ENCODE results near the gene VIT. TPM values are rescaled to one million over a fixed set of nuclear protein-coding genes. Genes with fewer than 3 reads are reported as not detected.

The VIT gene
- total RNA-seq, 1 donor from 2014 or later: 0.32 TPM

DNA sequence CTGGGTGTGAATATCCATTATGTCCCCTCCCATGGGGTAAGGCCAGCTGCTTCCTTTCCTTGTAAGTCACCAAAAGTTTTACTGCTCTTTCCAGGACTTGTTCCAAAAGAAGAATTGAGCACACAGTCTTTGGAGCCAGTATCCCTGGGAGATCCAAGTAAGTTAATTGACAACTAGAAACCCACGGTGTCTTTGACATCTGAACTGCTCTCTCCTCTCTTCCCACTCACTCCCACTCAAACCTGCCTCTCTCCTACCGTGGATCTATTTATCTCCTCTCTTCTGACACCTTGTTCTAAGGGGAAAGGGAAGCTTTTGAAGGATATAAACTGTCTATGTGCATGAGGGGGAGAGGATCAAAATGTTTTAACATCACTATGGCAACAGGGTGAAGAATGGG lies 86.7 kb downstream of the VIT start:
- H3K4me3 ChIP-seq: no peak overlapping the region
- H3K27ac ChIP-seq: no peak overlapping the region
- no peaks in the 10 kb centered on the region for H3K36me3 ChIP-seq
- ATAC-seq (no peak), DNase-seq (no peak)
- H3K27me3 ChIP-seq: no peaks in the 10 kb centered on the region
- no peaks in the 10 kb centered on the region for H3K9me3 ChIP-seq
- intact Hi-C loops (cut with DNase I): no loop called here
- H3K4me1 ChIP-seq: no peaks in the 10 kb centered on the region
- TF ChIP-seq, protein P1, sequence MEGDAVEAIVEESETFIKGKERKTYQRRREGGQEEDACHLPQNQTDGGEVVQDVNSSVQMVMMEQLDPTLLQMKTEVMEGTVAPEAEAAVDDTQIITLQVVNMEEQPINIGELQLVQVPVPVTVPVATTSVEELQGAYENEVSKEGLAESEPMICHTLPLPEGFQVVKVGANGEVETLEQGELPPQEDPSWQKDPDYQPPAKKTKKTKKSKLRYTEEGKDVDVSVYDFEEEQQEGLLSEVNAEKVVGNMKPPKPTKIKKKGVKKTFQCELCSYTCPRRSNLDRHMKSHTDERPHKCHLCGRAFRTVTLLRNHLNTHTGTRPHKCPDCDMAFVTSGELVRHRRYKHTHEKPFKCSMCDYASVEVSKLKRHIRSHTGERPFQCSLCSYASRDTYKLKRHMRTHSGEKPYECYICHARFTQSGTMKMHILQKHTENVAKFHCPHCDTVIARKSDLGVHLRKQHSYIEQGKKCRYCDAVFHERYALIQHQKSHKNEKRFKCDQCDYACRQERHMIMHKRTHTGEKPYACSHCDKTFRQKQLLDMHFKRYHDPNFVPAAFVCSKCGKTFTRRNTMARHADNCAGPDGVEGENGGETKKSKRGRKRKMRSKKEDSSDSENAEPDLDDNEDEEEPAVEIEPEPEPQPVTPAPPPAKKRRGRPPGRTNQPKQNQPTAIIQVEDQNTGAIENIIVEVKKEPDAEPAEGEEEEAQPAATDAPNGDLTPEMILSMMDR (IDR thresholded peaks at IDR 0.05): no peak

DNA sequence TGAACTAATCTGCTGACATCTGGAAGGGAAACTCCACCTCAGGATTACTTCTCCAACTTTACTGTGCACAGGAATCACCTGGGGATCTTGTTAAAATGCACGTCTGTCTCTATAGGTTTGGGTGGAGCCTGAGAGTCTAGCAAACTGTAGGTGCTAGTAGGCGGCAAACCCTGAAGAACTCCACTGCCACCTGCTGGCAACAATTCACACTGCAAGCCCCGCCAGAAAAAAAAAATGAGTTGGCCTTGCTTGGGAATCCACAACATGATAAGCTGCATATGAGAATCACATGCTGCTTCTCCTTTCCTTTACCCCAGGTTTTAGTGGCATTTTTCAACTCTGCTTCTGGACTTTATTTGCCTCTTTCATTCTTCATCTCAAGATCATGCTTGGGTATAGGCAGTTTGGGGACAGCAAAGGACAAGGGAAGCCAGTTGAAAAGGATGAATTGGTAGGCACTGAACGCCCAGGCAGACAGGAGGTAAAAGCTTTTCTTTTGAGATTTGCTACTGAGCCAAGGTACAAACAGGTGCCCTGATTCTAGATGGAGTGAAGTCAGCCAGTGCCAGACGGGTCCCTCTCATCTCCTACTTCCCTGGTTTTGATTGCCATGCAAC lies 88.8 kb downstream of the VIT start:
- no peaks in the 10 kb centered on the region for H3K27me3 ChIP-seq
- intact Hi-C loops (cut with DNase I): no loop called here
- no peaks in the 10 kb centered on the region for H3K36me3 ChIP-seq
- H3K4me1 ChIP-seq: no peaks in the 10 kb centered on the region
- H3K4me3 ChIP-seq: no peak overlapping the region
- H3K27ac ChIP-seq: no peak overlapping the region
- no peak for DNase-seq
- peak; percentile 89 for ATAC-seq
- TF ChIP-seq, protein P1 (IDR thresholded peaks at IDR 0.05): peak; percentile 98
- no peaks in the 10 kb centered on the region for H3K9me3 ChIP-seq

DNA sequence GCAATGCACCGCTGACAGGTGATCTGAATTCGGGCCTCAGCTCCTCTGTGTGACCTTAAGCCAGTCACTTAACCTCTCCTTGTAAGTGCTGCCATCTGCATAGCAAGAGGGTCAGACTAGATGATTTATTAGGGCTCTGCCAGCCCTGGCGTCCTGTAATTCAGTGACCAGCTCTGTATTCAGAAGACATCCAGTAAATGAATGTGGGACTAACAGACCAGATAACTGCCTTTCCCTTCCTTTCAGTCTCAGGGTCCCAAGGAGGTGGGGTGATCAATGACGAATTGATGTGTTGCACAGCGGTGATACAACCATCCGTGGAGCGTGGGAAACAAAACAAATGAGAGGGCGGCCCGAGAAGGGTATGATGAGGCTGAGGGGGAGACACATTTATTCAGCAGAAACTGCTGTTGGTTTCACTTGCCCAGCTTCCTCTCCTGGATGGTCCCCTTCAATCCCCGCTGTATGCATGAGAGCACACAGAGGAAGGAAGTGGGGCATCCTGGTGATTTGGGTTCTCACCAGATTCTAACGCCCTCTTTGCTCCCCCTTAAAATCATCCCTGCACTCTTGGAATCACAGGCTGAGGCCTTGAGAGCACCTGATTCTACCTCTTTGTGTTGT lies 92.8 kb downstream of the VIT start:
- H3K4me3 ChIP-seq: no peak overlapping the region
- intact Hi-C loops (cut with DNase I): no loop called here
- no peaks in the 10 kb centered on the region for H3K9me3 ChIP-seq
- no peak for ATAC-seq
- no peak overlapping the region for H3K27ac ChIP-seq
- TF ChIP-seq, protein P1 (IDR thresholded peaks at IDR 0.05): no peak
- no peaks in the 10 kb centered on the region for H3K27me3 ChIP-seq
- H3K36me3 ChIP-seq: no peaks in the 10 kb centered on the region
- no peak for DNase-seq
- H3K4me1 ChIP-seq: no peaks in the 10 kb centered on the region

DNA sequence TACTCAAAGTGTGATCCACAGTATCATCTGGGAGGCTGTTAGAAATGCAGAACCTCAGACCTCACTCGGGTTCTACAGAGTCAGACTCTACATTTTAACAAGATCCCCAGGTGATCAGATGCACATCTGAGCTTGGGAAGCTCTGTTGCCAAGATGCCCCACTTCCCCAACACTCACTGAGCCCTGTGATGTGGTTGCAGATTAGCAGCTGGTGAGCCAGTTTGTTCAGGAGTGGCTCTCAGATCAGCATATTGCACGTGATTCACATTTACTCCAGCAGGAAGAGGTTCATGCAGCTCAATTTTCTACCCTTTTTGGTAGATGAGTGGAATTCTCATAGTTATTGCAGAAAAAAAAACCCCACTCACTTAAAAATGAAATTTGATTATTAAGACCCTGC lies 96.4 kb downstream of the VIT start:
- Histone ChIP-seq H3K27me3 (no peaks in the 10 kb centered on the region), H3K27ac (no peak overlapping the region), H3K36me3 (no peaks in the 10 kb centered on the region), H3K4me3 (no peak overlapping the region), H3K9me3 (no peaks in the 10 kb centered on the region), H3K4me1 (no peaks in the 10 kb centered on the region)
- no peak for ATAC-seq
- no peak for DNase-seq
- TF ChIP-seq, protein P1 (IDR thresholded peaks at IDR 0.05): no peak
- intact Hi-C loops (cut with DNase I): no loop called here

DNA sequence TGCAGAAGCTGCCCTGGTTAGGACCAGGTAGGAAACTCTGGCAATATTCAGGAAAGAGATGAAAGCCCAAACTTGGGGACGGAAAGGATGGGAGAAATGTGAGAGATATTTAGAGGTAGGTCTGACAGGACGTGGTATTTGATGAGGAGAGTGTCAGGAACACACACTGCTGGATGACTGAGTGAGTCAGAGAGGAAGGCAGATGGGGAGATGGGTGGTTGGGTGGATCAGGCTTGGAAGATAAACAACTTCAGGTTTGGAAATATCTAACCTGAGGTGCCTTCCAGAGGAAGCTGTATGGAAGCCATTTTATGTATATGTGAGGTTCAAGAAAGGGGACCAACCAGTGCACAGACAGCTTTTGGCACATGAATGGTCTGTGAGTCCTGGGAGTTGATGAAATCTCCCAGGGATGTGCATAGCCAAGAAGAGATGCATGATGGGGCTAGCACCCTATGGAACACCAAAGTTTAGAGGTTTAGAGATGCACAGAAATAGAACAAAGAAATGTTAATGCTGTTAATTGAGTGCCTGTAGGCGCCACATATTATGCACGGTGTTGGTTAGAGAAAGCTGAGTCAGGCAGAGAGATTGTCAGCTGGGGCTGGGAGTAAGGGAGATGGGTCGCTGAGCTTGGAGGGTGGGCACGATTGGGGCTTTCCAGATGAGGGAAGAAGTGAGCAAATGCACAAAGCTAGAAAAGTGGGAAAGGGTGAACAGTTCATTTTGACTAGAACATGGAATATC lies 101.0 kb downstream of the VIT start:
- TF ChIP-seq, protein P1 (IDR thresholded peaks at IDR 0.05): no peak
- intact Hi-C loops (cut with DNase I): no loop called here
- no peaks in the 10 kb centered on the region for H3K9me3 ChIP-seq
- DNase-seq (no peak), ATAC-seq (no peak)
- H3K36me3 ChIP-seq: no peaks in the 10 kb centered on the region
- H3K4me1 ChIP-seq: no peaks in the 10 kb centered on the region
- no peaks in the 10 kb centered on the region for H3K27me3 ChIP-seq
- H3K27ac ChIP-seq: no peak overlapping the region
- H3K4me3 ChIP-seq: no peak overlapping the region
